Measurements from ENCODE around the gene ATL3. TPM values are rescaled to one million over a fixed set of nuclear protein-coding genes. Genes with fewer than 3 reads are reported as not detected.

ATL3 gene
- total RNA-seq, 1 experiment from 2014 or later, result 24.0 TPM

GRCh38 chr11:63720611-63721010 lies 49.4 kb upstream of the ATL3 start:
- no peak overlapping the region for H2AFZ ChIP-seq (ENCODE audit: low read length)
- no peaks in the 10 kb centered on the region for H3K9me3 Mint-ChIP-seq
- no peak overlapping the region for H4K8ac ChIP-seq (replicated peaks; ENCODE audit: insufficient read length, low read depth, low read length)
- TF ChIP-seq CTCF (conservative IDR thresholded peaks at IDR 0.05), result no peak
- H4K20me1 ChIP-seq (ENCODE audit: control insufficient read depth, insufficient read depth, insufficient read length), result no peaks in the 10 kb centered on the region
- no peak overlapping the region for H3K23ac ChIP-seq (ENCODE audit: insufficient read length, low read depth, low read length)
- H3K27ac Mint-ChIP-seq, result no peak overlapping the region
- no peak overlapping the region for H3K14ac ChIP-seq (ENCODE audit: insufficient read depth, low read length)
- H3K23me2 ChIP-seq (ENCODE audit: insufficient read length, low read depth, low read length, poor library complexity, severe bottlenecking), result no peaks in the 10 kb centered on the region
- no peak overlapping the region for H2BK120ac ChIP-seq (ENCODE audit: low read depth, low read length, poor library complexity, severe bottlenecking)
- H2BK15ac ChIP-seq (ENCODE audit: low read depth, low read length), result no peak overlapping the region
- H3K4me1 Mint-ChIP-seq, result peaks cover 2 to 5% of the 10 kb centered on the region in 2 experiments; a peak in 3 of 4 replicates
- no peak overlapping the region for H3K4me2 ChIP-seq (ENCODE audit: insufficient read depth, insufficient read length, low read length)
- no peaks in the 10 kb centered on the region for H3K27me3 Mint-ChIP-seq (ENCODE audit: low read depth)
- no peak overlapping the region for H3K9ac ChIP-seq (ENCODE audit: extremely low read depth, insufficient read length, low read length)
- peaks cover 0 to 6% (median 5%) of the 10 kb centered on the region in 3 experiments; a peak in 3 of 7 replicates for H3K36me3 Mint-ChIP-seq (ENCODE audit: insufficient read depth in 1 of 3, low read depth in 3 of 3)
- no peak overlapping the region for H4K91ac ChIP-seq (ENCODE audit: insufficient read length, low read depth, low read length)
- H2BK5ac ChIP-seq (ENCODE audit: insufficient read length, low read length), result no peak overlapping the region
- no peak overlapping the region for H3K27ac ChIP-seq (ENCODE audit: insufficient read length, low read depth, low read length)
- no peak overlapping the region for H3K56ac ChIP-seq (ENCODE audit: insufficient read length, low read depth, low read length)
- H3K4me1 ChIP-seq (ENCODE audit: insufficient read depth, low read length), result no peaks in the 10 kb centered on the region
- H3K18ac ChIP-seq (ENCODE audit: insufficient read length, low read depth, low read length), result no peak overlapping the region
- DNase-seq, result no peak
- no peaks in the 10 kb centered on the region for H3K27me3 ChIP-seq (ENCODE audit: insufficient read depth, low read length)
- no peak overlapping the region for H4K5ac ChIP-seq (ENCODE audit: insufficient read length, low read depth, low read length)
- H3K4ac ChIP-seq (ENCODE audit: low read depth, low read length), result no peak overlapping the region
- H3K79me2 ChIP-seq (ENCODE audit: insufficient read depth, low read length), result peaks cover 4% of the 10 kb centered on the region; the same call in 1 of the 2 replicates
- peaks cover 7% of the 10 kb centered on the region for H3K79me1 ChIP-seq (ENCODE audit: insufficient read depth, low read depth, low read length, poor library complexity, severe bottlenecking)
- no peak overlapping the region for H3T11ph ChIP-seq (ENCODE audit: low read length)
- H3K9me3 ChIP-seq (ENCODE audit: control insufficient read depth, low read depth, low read length), result no peaks in the 10 kb centered on the region
- H2AK5ac ChIP-seq (ENCODE audit: insufficient read length, low read length), result no peak overlapping the region
- no peak overlapping the region for H2BK12ac ChIP-seq (ENCODE audit: insufficient read length, low read depth, low read length)
- WGBS (ENCODE audit: extremely low coverage, insufficient read length, low lambda C conversion rate), result no CpG with 5 or more reads among the region's 3 CpGs
- no peak overlapping the region for H2BK20ac ChIP-seq (ENCODE audit: low read depth, low read length, poor library complexity, severe bottlenecking)
- H3K4me3 Mint-ChIP-seq, result no peak overlapping the region

Measured in H9 (cell line).